Measurements from ENCODE around the gene NUTF2. TPM values are rescaled to one million over a fixed set of nuclear protein-coding genes. Genes with fewer than 3 reads are reported as not detected.

NUTF2 gene
- total RNA-seq, 120 experiments from 2014 or later: 51.7 to 88.9 (median 72.2) TPM

Other genes starting within 250 kb of the NUTF2 start
- 100 to 1,000 TPM in 2 of 120 experiments, 10 to 100 TPM in 118; 19.6 to 121 (median 72.6) TPM for gene CARMIL2, start 201.8 kb upstream of the NUTF2 start, total RNA-seq
- gene ACD, start 186.7 kb upstream of the NUTF2 start, total RNA-seq: 10 to 100 TPM; 19.1 to 42.5 (median 29.0) TPM
- gene PARD6A, start 186.0 kb upstream of the NUTF2 start, total RNA-seq: 10 to 100 TPM; 13.9 to 52.7 (median 27.3) TPM
- gene ENKD1, start 180.2 kb upstream of the NUTF2 start, total RNA-seq: 10 to 100 TPM in 93 of 120 experiments, 1 to 10 TPM in 27; 5.8 to 19.4 (median 11.7) TPM
- 10 to 100 TPM in 21 of 120 experiments, 1 to 10 TPM in 99; 3.5 to 17.8 (median 7.3) TPM for gene C16orf86, start 180.1 kb upstream of the NUTF2 start, total RNA-seq
- gene GFOD2, start 127.6 kb upstream of the NUTF2 start, total RNA-seq: 10 to 100 TPM; 13.3 to 49.7 (median 34.9) TPM
- 10 to 100 TPM; 13.9 to 32.6 (median 21.2) TPM for gene RANBP10, start 40.4 kb upstream of the NUTF2 start, total RNA-seq
- gene TSNAXIP1, start 40.0 kb upstream of the NUTF2 start, total RNA-seq: 10 to 100 TPM in 26 of 120 experiments, 1 to 10 TPM in 94; 3.1 to 16.5 (median 8.5) TPM
- 10 to 100 TPM; 17.7 to 30.0 (median 24.0) TPM for gene THAP11, start 4.6 kb upstream of the NUTF2 start, total RNA-seq
- 10 to 100 TPM; 40.0 to 88.4 (median 54.9) TPM for gene CENPT, start 760 bp downstream of the NUTF2 start, total RNA-seq
- 10 to 100 TPM; 46.0 to 96.6 (median 69.2) TPM for gene EDC4, start 26.1 kb downstream of the NUTF2 start, total RNA-seq
- gene NRN1L, start 38.0 kb downstream of the NUTF2 start, total RNA-seq: 10 to 100 TPM in 1 of 120 experiments, 1 to 10 TPM in 97, under 1 TPM in 6, not detected in 16; 0.72 to 11.5 (median 2.6) TPM
- gene PSKH1, start 46.3 kb downstream of the NUTF2 start, total RNA-seq: 10 to 100 TPM; 10.9 to 28.1 (median 18.3) TPM
- gene CTRL, start 84.9 kb downstream of the NUTF2 start, total RNA-seq: 1 to 10 TPM in 110 of 120 experiments, under 1 TPM in 8, not detected in 2; 0.26 to 6.7 (median 2.2) TPM
- gene PSMB10, start 89.9 kb downstream of the NUTF2 start, total RNA-seq: 10 to 100 TPM; 21.1 to 56.9 (median 38.9) TPM
- 10 to 100 TPM in 108 of 120 experiments, 1 to 10 TPM in 12; 5.4 to 42.1 (median 16.4) TPM for gene LCAT, start 97.2 kb downstream of the NUTF2 start, total RNA-seq
- gene SLC12A4, start 121.7 kb downstream of the NUTF2 start, total RNA-seq: 10 to 100 TPM; 12.2 to 79.2 (median 26.9) TPM
- 1 to 10 TPM in 3 of 120 experiments, under 1 TPM in 27, not detected in 90; 0.23 to 1.3 (median 0.35) TPM for gene DPEP3, start 133.6 kb downstream of the NUTF2 start, total RNA-seq
- 1 to 10 TPM in 69 of 120 experiments, under 1 TPM in 37, not detected in 14; 0.28 to 5.2 (median 1.2) TPM for gene DPEP2, start 152.6 kb downstream of the NUTF2 start, total RNA-seq
- under 1 TPM in 2 of 120 experiments, not detected in 118; 0.41 to 0.43 TPM for gene DPEP2NB, start 169.0 kb downstream of the NUTF2 start, total RNA-seq
- gene DDX28, start 176.3 kb downstream of the NUTF2 start, total RNA-seq: 10 to 100 TPM in 3 of 120 experiments, 1 to 10 TPM in 117; 3.1 to 10.7 (median 6.9) TPM
- 10 to 100 TPM; 10.6 to 25.8 (median 17.6) TPM for gene DUS2, start 176.4 kb downstream of the NUTF2 start, total RNA-seq
- 10 to 100 TPM; 30.0 to 60.4 (median 40.8) TPM for gene NFATC3, start 238.4 kb downstream of the NUTF2 start, total RNA-seq